B cell (primary cell): Measurements from ENCODE around the gene RANBP3. TPM values are rescaled to one million over a fixed set of nuclear protein-coding genes. Genes with fewer than 3 reads are reported as not detected.

Source experiments
- ATAC-seq: fragments of 200-7000 bp; cut with Tn5 transposase; one replicate; pipeline ENCODE4 v1.10.0; 2021; ENCODE audit warnings: low read depth, mild to moderate bottlenecking, moderate number of reproducible peaks, moderate library complexity
- CTCF ChIA-PET: fragments of 350-600 bp; sonication (Branson Sonifier 250); formaldehyde crosslinking; loops from one replicate; lab custom pipeline; 2021; ENCODE audit warnings: antibody characterized with exemption, inconsistent platforms; lab: Charles Lee
- POLR2A ChIA-PET: fragments of 350-600 bp; sonication (Branson Sonifier 250); formaldehyde crosslinking; loops from one replicate; lab custom pipeline; 2021; ENCODE audit warnings: antibody characterized with exemption; lab: Charles Lee
- DNase-seq: peaks from one replicate; pipeline ENCODE4 v3.0.0; 2013
- H2AFZ ChIP-seq: 2 replicates; pipeline ENCODE4 v1.6.1; 2012; ENCODE audit warnings: mild to moderate bottlenecking, low read depth, low read length; ENCODE audit not compliant: insufficient read depth, poor library complexity, severe bottlenecking
- H3K27ac ChIP-seq, 2 donors: 1 replicate in 1 of 2; 2 replicates in 1 of 2; pipeline ENCODE4 v1.5.1; 2012 to 2013; ENCODE audit warnings: low read length in 2 of 2, mild to moderate bottlenecking in 2 of 2, moderate library complexity in 1 of 2
- H3K27me3 ChIP-seq, 4 experiments: fragments of 200-600 bp in 1 of 4; sonication (generic) in 1 of 4; replicated peaks in 1 of 4; 1 replicate in 2 of 4; 2 replicates in 2 of 4; pipeline versions ENCODE4 v1.6.1 to v1.7.0; 2013 to 2016; ENCODE audit warnings: low read length in 3 of 4, mild to moderate bottlenecking in 2 of 4, mixed read lengths in 1 of 4, moderate library complexity in 1 of 4; ENCODE audit not compliant: insufficient read depth in 4 of 4, control insufficient read depth in 3 of 4; ENCODE audit errors: control extremely low read depth in 1 of 4
- H3K36me3 ChIP-seq, 2 experiments: replicated peaks in 1 of 2; 1 replicate in 1 of 2; 2 replicates in 1 of 2; pipeline versions ENCODE4 v1.6.1 to v1.7.1; 2013; ENCODE audit warnings: low read length in 1 of 2; ENCODE audit not compliant: insufficient read depth in 2 of 2, control insufficient read depth in 1 of 2; ENCODE audit errors: control extremely low read depth in 1 of 2, extremely low read depth in 1 of 2
- H3K4me1 ChIP-seq, 2 donors: fragments of 200-600 bp in 1 of 2; sonication (generic) in 1 of 2; 1 replicate in 1 of 2; 2 replicates in 1 of 2; pipeline versions ENCODE4 v1.5.1 to v1.6.1; 2013 to 2017; ENCODE audit warnings: low read length in 2 of 2; ENCODE audit not compliant: control insufficient read depth in 2 of 2, insufficient read depth in 2 of 2
- H3K4me2 ChIP-seq: replicated peaks from 2 replicates; pipeline ENCODE3; 2012; ENCODE audit warnings: mild to moderate bottlenecking, low read depth, low read length; ENCODE audit not compliant: poor library complexity, severe bottlenecking
- H3K4me3 ChIP-seq, 5 experiments: fragments of 200-600 bp in 1 of 5; sonication (generic) in 1 of 5; 1 replicate in 3 of 5; 2 replicates in 2 of 5; pipeline versions ENCODE4 v1.5.1 to v1.7.0; 2011 to 2016; ENCODE audit warnings: low read length in 4 of 5, mild to moderate bottlenecking in 4 of 5, low read depth in 2 of 5, control low read depth in 1 of 5, moderate library complexity in 1 of 5; ENCODE audit not compliant: insufficient read depth in 1 of 5; ENCODE audit errors: control extremely low read depth in 1 of 5, extremely low read depth in 1 of 5
- H3K79me2 ChIP-seq: fragments of 200-600 bp; sonication (generic); one replicate; pipeline ENCODE4 v1.6.0; 2016; ENCODE audit warnings: low read length; ENCODE audit not compliant: control insufficient read depth, insufficient read depth
- H3K9ac ChIP-seq: fragments of 200-600 bp; sonication (generic); 2 replicates; pipeline ENCODE4 v1.6.1; 2017; ENCODE audit warnings: mild to moderate bottlenecking, low read length, moderate library complexity
- H3K9me3 ChIP-seq, 3 donors: one replicate each; pipeline versions ENCODE4 v1.6.1 to v1.7.1; 2013; ENCODE audit warnings: low read length in 2 of 3; ENCODE audit not compliant: control insufficient read depth in 2 of 3, insufficient read depth in 1 of 3; ENCODE audit errors: control extremely low read depth in 1 of 3
- H4K20me1 ChIP-seq: 2 replicates; pipeline ENCODE4 v1.6.0; 2012; ENCODE audit warnings: mild to moderate bottlenecking, low read length; ENCODE audit not compliant: insufficient read depth, control insufficient read depth, poor library complexity, severe bottlenecking
- H3K27ac Mint-ChIP-seq: one replicate; pipeline ENCODE4 v1.8.0; 2021; ENCODE audit warnings: mixed read lengths
- H3K27me3 Mint-ChIP-seq: one replicate; pipeline ENCODE4 v1.8.0; 2021; ENCODE audit warnings: mixed read lengths
- H3K4me1 Mint-ChIP-seq: one replicate; pipeline ENCODE4 v1.8.0; 2021; ENCODE audit warnings: mixed read lengths
- H3K4me3 Mint-ChIP-seq: one replicate; pipeline ENCODE4 v1.8.0; 2021; ENCODE audit warnings: mixed read lengths
- H3K9me3 Mint-ChIP-seq: one replicate; pipeline ENCODE4 v1.8.0; 2022; ENCODE audit warnings: mixed read lengths; ENCODE audit not compliant: insufficient read depth
- EZH2 ChIP-seq: IDR thresholded peaks from 2 replicates; pipeline ENCODE4 v1.6.1; 2012; ENCODE audit warnings: borderline replicate concordance, low read depth, mild to moderate bottlenecking, moderate library complexity, low read length; ENCODE audit not compliant: insufficient read depth, poor library complexity, severe bottlenecking
- WGBS: methylation state at CpG from one replicate; pipeline ENCODE4 v1.1.5; 2013; ENCODE audit warnings: missing lambda C conversion rate; ENCODE audit not compliant: insufficient coverage; 5-methylcytosine and 5-hydroxymethylcytosine counted together
- intact Hi-C: fragments of 100-400 bp; cut with micrococcal nuclease; formaldehyde crosslinking; loops from one replicate; pipeline ENCODE4 v1.10.0; 2022
- polyA plus RNA-seq: library from polyadenylated mRNA; depleted of rRNA; stranded (reverse); fragments of >200 nt; gene quantifications from 2 replicates; pipeline ENCODE4 v1.2.3, GENCODE V29; 2012
- total RNA-seq, 2 donors: library from RNA; stranded (reverse); fragments of 120-200 nt in 1 of 2; gene quantifications; 1 replicate in 1 of 2; 2 replicates in 1 of 2; pipeline versions ENCODE4 v1.2.3 to v1.2.4, GENCODE V29; 2013 to 2022
- TF ChIP-seq, protein P1 (sequence below): fragments of 200-600 bp; IDR thresholded peaks from one replicate; pipeline ENCODE4 v1.8.0; 2022; ENCODE audit warnings: antibody characterized with exemption, mild to moderate bottlenecking

The RANBP3 gene
- total and polyA plus RNA-seq, 2 donors (not counting 1 experiment from before 2014, with no cell fraction given) = 86.7 to 91.7 TPM

DNA sequence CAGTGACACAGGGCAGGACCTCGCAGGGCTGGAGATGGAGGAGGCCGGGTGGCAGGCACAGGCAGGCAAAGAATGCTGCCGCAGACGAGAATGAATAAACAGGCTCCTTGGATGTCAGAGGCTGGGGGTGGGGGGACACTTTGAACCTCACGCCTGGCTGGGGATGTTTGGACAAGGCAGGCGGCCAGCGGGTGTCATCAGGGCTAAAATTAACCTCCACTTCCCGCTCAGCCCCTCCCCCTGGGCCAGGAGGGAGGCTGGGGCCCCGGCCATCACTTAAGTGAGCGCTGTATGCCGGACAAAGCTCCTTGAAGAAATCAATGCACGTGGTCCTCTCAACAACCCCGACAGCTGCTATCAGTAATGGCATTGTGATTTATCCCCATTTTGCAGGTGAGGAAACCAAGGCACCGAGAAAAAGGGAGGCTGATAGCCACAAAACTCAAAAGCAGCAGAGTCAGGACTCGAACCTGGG, 97.3 kb downstream of the RANBP3 start:
- H3K4me3 ChIP-seq = no peak overlapping the region
- H3K27me3 Mint-ChIP-seq = peaks cover 24% of the 10 kb centered on the region
- no peak overlapping the region for H3K27ac Mint-ChIP-seq
- peaks cover 0 to 12% (median 1%) of the 10 kb centered on the region in 4 experiments for H3K27me3 ChIP-seq
- H3K4me1 ChIP-seq = no peaks in the 10 kb centered on the region
- no peak for TF ChIP-seq EZH2
- TF ChIP-seq, protein P1, sequence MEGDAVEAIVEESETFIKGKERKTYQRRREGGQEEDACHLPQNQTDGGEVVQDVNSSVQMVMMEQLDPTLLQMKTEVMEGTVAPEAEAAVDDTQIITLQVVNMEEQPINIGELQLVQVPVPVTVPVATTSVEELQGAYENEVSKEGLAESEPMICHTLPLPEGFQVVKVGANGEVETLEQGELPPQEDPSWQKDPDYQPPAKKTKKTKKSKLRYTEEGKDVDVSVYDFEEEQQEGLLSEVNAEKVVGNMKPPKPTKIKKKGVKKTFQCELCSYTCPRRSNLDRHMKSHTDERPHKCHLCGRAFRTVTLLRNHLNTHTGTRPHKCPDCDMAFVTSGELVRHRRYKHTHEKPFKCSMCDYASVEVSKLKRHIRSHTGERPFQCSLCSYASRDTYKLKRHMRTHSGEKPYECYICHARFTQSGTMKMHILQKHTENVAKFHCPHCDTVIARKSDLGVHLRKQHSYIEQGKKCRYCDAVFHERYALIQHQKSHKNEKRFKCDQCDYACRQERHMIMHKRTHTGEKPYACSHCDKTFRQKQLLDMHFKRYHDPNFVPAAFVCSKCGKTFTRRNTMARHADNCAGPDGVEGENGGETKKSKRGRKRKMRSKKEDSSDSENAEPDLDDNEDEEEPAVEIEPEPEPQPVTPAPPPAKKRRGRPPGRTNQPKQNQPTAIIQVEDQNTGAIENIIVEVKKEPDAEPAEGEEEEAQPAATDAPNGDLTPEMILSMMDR = no peak
- DNase-seq (no peak), ATAC-seq (no peak)
- no peaks in the 10 kb centered on the region for H3K9me3 Mint-ChIP-seq
- H2AFZ ChIP-seq = no peak overlapping the region
- no peaks in the 10 kb centered on the region for H4K20me1 ChIP-seq
- 29% methylated on average over 14 of the region's 15 CpGs for WGBS
- H3K4me1 Mint-ChIP-seq = peaks cover 2% of the 10 kb centered on the region
- H3K4me3 Mint-ChIP-seq = no peak overlapping the region
- intact Hi-C loops = no loop called here
- no peak overlapping the region for H3K27ac ChIP-seq
- H3K9me3 ChIP-seq = peaks cover 0 to 5% (median 0%) of the 10 kb centered on the region in 3 donors
- H3K9ac ChIP-seq = no peak overlapping the region
- ChIA-PET POLR2A (no interaction called here), CTCF (no interaction called here)
- H3K36me3 ChIP-seq = no peaks in the 10 kb centered on the region
- H3K79me2 ChIP-seq = no peaks in the 10 kb centered on the region
- no peak overlapping the region for H3K4me2 ChIP-seq

DNA sequence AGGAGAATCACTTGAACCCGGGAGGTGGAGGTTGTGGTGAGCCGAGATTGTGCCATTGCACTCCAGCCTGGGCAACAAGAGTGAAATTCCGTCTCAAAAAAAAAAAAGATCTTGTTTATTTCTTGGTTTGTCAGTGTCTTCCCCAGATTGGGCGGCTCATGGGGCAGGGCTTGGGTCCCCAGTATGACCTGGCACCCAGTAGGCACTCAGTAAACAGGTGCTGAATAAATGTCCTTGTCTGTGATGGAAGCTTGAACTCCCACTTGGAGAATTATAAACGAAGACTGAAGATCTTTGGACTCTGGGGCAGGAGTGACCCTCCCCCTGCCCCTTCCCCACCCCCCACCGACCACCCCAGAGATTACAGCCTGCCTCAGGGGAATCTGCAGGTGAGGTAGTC, 97.7 kb downstream of the RANBP3 start:
- Histone ChIP-seq H3K9ac (no peak overlapping the region), H4K20me1 (no peaks in the 10 kb centered on the region), H3K4me3 (no peak overlapping the region), H3K9me3 (peaks cover 0 to 5% (median 0%) of the 10 kb centered on the region in 3 donors), H3K4me1 (no peaks in the 10 kb centered on the region), H3K27ac (no peak overlapping the region), H3K4me2 (no peak overlapping the region), H2AFZ (no peak overlapping the region), H3K36me3 (no peaks in the 10 kb centered on the region), H3K27me3 (peaks cover 0 to 12% (median 1%) of the 10 kb centered on the region in 4 experiments), H3K79me2 (no peaks in the 10 kb centered on the region)
- ATAC-seq = no peak
- no peak for DNase-seq
- 81% methylated on average over 2 of the region's 6 CpGs for WGBS
- no peak overlapping the region for H3K4me3 Mint-ChIP-seq
- TF ChIP-seq, protein P1 = no peak
- no peak for TF ChIP-seq EZH2
- peaks cover 2% of the 10 kb centered on the region for H3K4me1 Mint-ChIP-seq
- H3K27me3 Mint-ChIP-seq = peaks cover 21% of the 10 kb centered on the region
- ChIA-PET POLR2A (no interaction called here), CTCF (no interaction called here)
- intact Hi-C loops = no loop called here
- no peak overlapping the region for H3K27ac Mint-ChIP-seq
- no peaks in the 10 kb centered on the region for H3K9me3 Mint-ChIP-seq
